GM06990 (cell line): Measurements from ENCODE around the gene ZNF382.
"Not testable (repeated sequence)": the region's sequence is repeated elsewhere in the genome, so short reads cannot be mapped to it uniquely, and the experiment has no call there.

Experiments used
- DNase-seq: peaks from one replicate; pipeline ENCODE4 v3.0.0-alpha.2; 2011; ENCODE audit not compliant: insufficient read length; ENCODE audit errors: extremely low read depth
- H3K27me3 ChIP-seq: replicated peaks from 2 replicates; pipeline ENCODE4 v1.6.0; 2011; ENCODE audit warnings: low read length; ENCODE audit not compliant: control insufficient read depth, insufficient read depth
- H3K36me3 ChIP-seq: 2 replicates; pipeline ENCODE4 v1.5.1; 2011; ENCODE audit warnings: low read length; ENCODE audit not compliant: control insufficient read depth, insufficient read depth
- H3K4me3 ChIP-seq: replicated peaks from 2 replicates; pipeline ENCODE4 v1.5.1; 2011; ENCODE audit warnings: low read depth, mild to moderate bottlenecking, control low read depth, low read length
- CTCF ChIP-seq: IDR thresholded peaks from 2 replicates; pipeline ENCODE4 v1.5.1; 2011; ENCODE audit warnings: low read length, control low read depth, mild to moderate bottlenecking, inconsistent platforms; ENCODE audit not compliant: insufficient read depth, poor library complexity, severe bottlenecking

Gene ZNF382

GRCh38 chr19:36574741-36575140 lies 30.4 kb upstream of the ZNF382 start:
- Histone ChIP-seq H3K27me3 (no peaks in the 10 kb centered on the region), H3K36me3 (peaks cover 7% of the 10 kb centered on the region), H3K4me3 (peak overlapping the region; percentile 72)
- no peak for DNase-seq
- TF ChIP-seq CTCF, result no peak

GRCh38 chr19:36577271-36577996 lies 27.7 kb upstream of the ZNF382 start:
- peaks cover 8% of the 10 kb centered on the region for H3K36me3 ChIP-seq
- H3K27me3 ChIP-seq, result no peaks in the 10 kb centered on the region
- TF ChIP-seq CTCF, result no peak
- DNase-seq, result no peak
- no peak overlapping the region for H3K4me3 ChIP-seq

- TF ChIP-seq CTCF, result no peak
- H3K27me3 ChIP-seq, result no peaks in the 10 kb centered on the region
- no peak for DNase-seq
- peaks cover 8% of the 10 kb centered on the region for H3K36me3 ChIP-seq
- H3K4me3 ChIP-seq, result no peak overlapping the region
Observed at GRCh38 chr19:36579255-36579654, 25.9 kb upstream of the ZNF382 start.

- not testable (repeated sequence) for H3K27me3 ChIP-seq, DNase-seq, H3K4me3 ChIP-seq, H3K36me3 ChIP-seq
Observed at GRCh38 chr19:36602681-36603080, 2.4 kb upstream of the ZNF382 start.

GRCh38 chr19:36604656-36605100 lies 435 bp upstream of the ZNF382 start:
- peak overlapping the region; percentile 98 for H3K4me3 ChIP-seq
- no peaks in the 10 kb centered on the region for H3K27me3 ChIP-seq
- peak; percentile 88 for DNase-seq
- H3K36me3 ChIP-seq, result no peaks in the 10 kb centered on the region; the same call in none of the 2 replicates
- no peak for TF ChIP-seq CTCF

GRCh38 chr19:36605877-36606478 lies 865 bp downstream of the ZNF382 start:
- Histone ChIP-seq H3K27me3 (no peaks in the 10 kb centered on the region), H3K36me3 (peaks cover 2% of the 10 kb centered on the region), H3K4me3 (peak overlapping the region; percentile 98)
- TF ChIP-seq CTCF, result no peak
- DNase-seq, result no peak
